Measurements from ENCODE around the gene QRFPR.
"Not testable (repeated sequence)": the region's sequence is repeated elsewhere in the genome, so short reads cannot be mapped to it uniquely, and the experiment has no call there.

Gene QRFPR

GRCh38 chr4:121324331-121324730, 56.5 kb downstream of the QRFPR start:
- no peak for DNase-seq (ENCODE audit: insufficient read length, low spot score)
- FAIRE-seq: no peak
- TF ChIP-seq CTCF (IDR thresholded peaks at IDR 0.05; ENCODE audit: insufficient read depth, missing control alignments): no peak

GRCh38 chr4:121321466-121321865, 59.4 kb downstream of the QRFPR start:
- TF ChIP-seq CTCF (IDR thresholded peaks at IDR 0.05; ENCODE audit: insufficient read depth, missing control alignments): no peak
- no peak for DNase-seq (ENCODE audit: insufficient read length, low spot score)
- FAIRE-seq: peak; percentile 69

- DNase-seq (ENCODE audit: insufficient read length, low spot score) (no peak), FAIRE-seq (no peak)
- no peak for TF ChIP-seq CTCF (IDR thresholded peaks at IDR 0.05; ENCODE audit: insufficient read depth, missing control alignments)
Measured at GRCh38 chr4:121316091-121316490, 64.7 kb downstream of the QRFPR start.

- not testable (repeated sequence) for DNase-seq (ENCODE audit: insufficient read length, low spot score); FAIRE-seq
Measured at GRCh38 chr4:121313430-121313829, 67.4 kb downstream of the QRFPR start.

- DNase-seq (ENCODE audit: insufficient read length, low spot score) (no peak), FAIRE-seq (no peak)
- no peak for TF ChIP-seq CTCF (IDR thresholded peaks at IDR 0.05; ENCODE audit: insufficient read depth, missing control alignments)
Measured at GRCh38 chr4:121308828-121309227, 72.0 kb downstream of the QRFPR start.

- FAIRE-seq: no peak
- no peak for DNase-seq (ENCODE audit: insufficient read length, low spot score)
- TF ChIP-seq CTCF (IDR thresholded peaks at IDR 0.05; ENCODE audit: insufficient read depth, missing control alignments): no peak
Measured at GRCh38 chr4:121308328-121308663, 72.5 kb downstream of the QRFPR start.

- TF ChIP-seq CTCF (IDR thresholded peaks at IDR 0.05; ENCODE audit: insufficient read depth, missing control alignments): peak; percentile 66
- DNase-seq (ENCODE audit: insufficient read length, low spot score): no peak
- no peak for FAIRE-seq
Measured at GRCh38 chr4:121307445-121308327, 73.1 kb downstream of the QRFPR start.

All from D721Med (cell line).